Tibial artery (tissue), 4 donors: ENCODE data around the gene PTPN20.

Source experiments
- DNase-seq, 2 donors: peaks; one replicate each; pipeline ENCODE4 v3.0.0-alpha.2; 2019
- H3K27ac ChIP-seq, 2 donors: fragments of 200-600 bp; sonication (generic) in 1 of 2; 1 replicate in 1 of 2; 2 replicates in 1 of 2; pipeline ENCODE4 v1.5.1; 2018 to 2019; ENCODE audit warnings: mild to moderate bottlenecking in 1 of 2
- H3K27me3 ChIP-seq, 2 donors: fragments of 200-600 bp; sonication (generic) in 1 of 2; one replicate each; pipeline versions ENCODE4 v1.5.1 to v1.6.0; 2016 to 2019
- H3K36me3 ChIP-seq, 3 donors: fragments of 200-600 bp; sonication (generic) in 2 of 3; one replicate each; pipeline ENCODE4 v1.5.1; 2016 to 2019; ENCODE audit warnings: mild to moderate bottlenecking in 2 of 3
- H3K4me1 ChIP-seq, 4 donors: fragments of 200-600 bp; sonication (generic) in 2 of 4; 1 replicate in 3 of 4; 2 replicates in 1 of 4; pipeline ENCODE4 v1.5.1; 2016 to 2019
- H3K4me3 ChIP-seq, 2 donors: fragments of 200-600 bp; sonication (generic) in 1 of 2; 1 replicate in 1 of 2; 2 replicates in 1 of 2; pipeline ENCODE4 v1.5.1; 2018 to 2019; ENCODE audit warnings: mild to moderate bottlenecking in 2 of 2
- H3K9me3 ChIP-seq, 3 donors: fragments of 200-600 bp; sonication (generic) in 1 of 3; one replicate each; pipeline ENCODE4 v1.5.1; 2016 to 2019
- intact Hi-C: fragments of 100-400 bp; cut with DNase I; formaldehyde crosslinking; loops from one replicate; pipeline ENCODE4 v1.15.0; 2023; ENCODE audit warnings: low total_unique reads
- TF ChIP-seq, protein P1 (sequence below), 2 experiments: fragments of 200-600 bp in 1 of 2; fragments of 450-650 bp in 1 of 2; IDR thresholded peaks; one replicate each; pipeline ENCODE4 v1.5.1; 2017 to 2019; ENCODE audit warnings: antibody characterized with exemption in 2 of 2, mild to moderate bottlenecking in 1 of 2, moderate library complexity in 1 of 2

The PTPN20 gene

GRCh38 chr10:47044741-47045140, 133.5 kb downstream of the PTPN20 start:
- no peaks in the 10 kb centered on the region for H3K9me3 ChIP-seq
- no peaks in the 10 kb centered on the region for H3K27me3 ChIP-seq
- intact Hi-C loops: no loop called here
- DNase-seq: peak in 1 of 2 donors; percentile 68
- H3K36me3 ChIP-seq: no peaks in the 10 kb centered on the region
- no peak overlapping the region for H3K27ac ChIP-seq
- peaks cover 0 to 21% (median 17%) of the 10 kb centered on the region in 4 donors for H3K4me1 ChIP-seq
- H3K4me3 ChIP-seq: no peak overlapping the region
- TF ChIP-seq, protein P1, sequence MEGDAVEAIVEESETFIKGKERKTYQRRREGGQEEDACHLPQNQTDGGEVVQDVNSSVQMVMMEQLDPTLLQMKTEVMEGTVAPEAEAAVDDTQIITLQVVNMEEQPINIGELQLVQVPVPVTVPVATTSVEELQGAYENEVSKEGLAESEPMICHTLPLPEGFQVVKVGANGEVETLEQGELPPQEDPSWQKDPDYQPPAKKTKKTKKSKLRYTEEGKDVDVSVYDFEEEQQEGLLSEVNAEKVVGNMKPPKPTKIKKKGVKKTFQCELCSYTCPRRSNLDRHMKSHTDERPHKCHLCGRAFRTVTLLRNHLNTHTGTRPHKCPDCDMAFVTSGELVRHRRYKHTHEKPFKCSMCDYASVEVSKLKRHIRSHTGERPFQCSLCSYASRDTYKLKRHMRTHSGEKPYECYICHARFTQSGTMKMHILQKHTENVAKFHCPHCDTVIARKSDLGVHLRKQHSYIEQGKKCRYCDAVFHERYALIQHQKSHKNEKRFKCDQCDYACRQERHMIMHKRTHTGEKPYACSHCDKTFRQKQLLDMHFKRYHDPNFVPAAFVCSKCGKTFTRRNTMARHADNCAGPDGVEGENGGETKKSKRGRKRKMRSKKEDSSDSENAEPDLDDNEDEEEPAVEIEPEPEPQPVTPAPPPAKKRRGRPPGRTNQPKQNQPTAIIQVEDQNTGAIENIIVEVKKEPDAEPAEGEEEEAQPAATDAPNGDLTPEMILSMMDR (IDR thresholded peaks at IDR 0.05): no peak

GRCh38 chr10:47045331-47045861, 134.2 kb downstream of the PTPN20 start:
- no peak for DNase-seq
- Histone ChIP-seq H3K27me3 (no peaks in the 10 kb centered on the region), H3K4me1 (peaks cover 0 to 28% (median 21%) of the 10 kb centered on the region in 4 donors), H3K36me3 (no peaks in the 10 kb centered on the region), H3K4me3 (no peak overlapping the region), H3K27ac (no peak overlapping the region), H3K9me3 (no peaks in the 10 kb centered on the region)
- intact Hi-C loops: no loop called here
- TF ChIP-seq, protein P1 (IDR thresholded peaks at IDR 0.05): no peak

GRCh38 chr10:47046321-47047126, 135.3 kb downstream of the PTPN20 start:
- H3K36me3 ChIP-seq: no peaks in the 10 kb centered on the region
- H3K9me3 ChIP-seq: no peaks in the 10 kb centered on the region
- intact Hi-C loops: no loop called here
- H3K4me1 ChIP-seq: peaks cover 0 to 39% (median 30%) of the 10 kb centered on the region in 4 donors
- no peak overlapping the region for H3K4me3 ChIP-seq
- peak in 1 of 2 donors; percentile 57 for DNase-seq
- H3K27ac ChIP-seq: no peak overlapping the region
- no peaks in the 10 kb centered on the region for H3K27me3 ChIP-seq
- TF ChIP-seq, protein P1 (IDR thresholded peaks at IDR 0.05): no peak

DNA sequence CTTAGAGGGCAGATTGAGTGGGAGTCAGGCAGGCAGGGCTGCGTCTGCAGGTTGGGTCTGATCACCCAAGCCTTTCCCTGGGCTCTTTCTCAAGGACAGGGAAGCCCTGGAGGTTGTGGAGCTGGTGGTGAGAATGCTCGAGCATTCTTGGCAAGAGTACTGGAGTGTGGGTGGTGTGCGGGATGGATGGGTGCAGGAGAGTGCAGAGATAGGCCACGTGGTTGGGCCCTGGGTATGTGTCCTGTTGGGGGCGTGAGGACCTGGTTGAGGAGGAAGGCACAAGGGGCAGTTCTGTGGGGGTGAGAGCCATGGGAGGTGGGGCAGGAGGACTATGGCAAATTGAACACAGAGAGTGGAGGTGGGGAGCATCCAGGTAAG, 135.9 kb downstream of the PTPN20 start:
- Histone ChIP-seq H3K4me1 (peaks cover 0 to 39% (median 30%) of the 10 kb centered on the region in 4 donors), H3K9me3 (no peaks in the 10 kb centered on the region), H3K36me3 (no peaks in the 10 kb centered on the region), H3K4me3 (no peak overlapping the region), H3K27me3 (no peaks in the 10 kb centered on the region), H3K27ac (no peak overlapping the region)
- peak in 1 of 2 donors; percentile 54 for DNase-seq
- intact Hi-C loops: no loop called here
- TF ChIP-seq, protein P1 (IDR thresholded peaks at IDR 0.05): no peak

GRCh38 chr10:47047577-47048525, 136.6 kb downstream of the PTPN20 start:
- intact Hi-C loops: loop anchor here (1.0 kb wide), 1 partner anchor 263 kb away; no protein-coding TSS in a partner anchor
- H3K4me3 ChIP-seq: no peak overlapping the region
- H3K9me3 ChIP-seq: no peaks in the 10 kb centered on the region
- peak; percentile 77 to 89 for DNase-seq
- no peaks in the 10 kb centered on the region for H3K36me3 ChIP-seq
- H3K27ac ChIP-seq: peak overlapping the region; percentile 23 to 70
- TF ChIP-seq, protein P1 (IDR thresholded peaks at IDR 0.05): peak; percentile 87 to 90
- peaks cover 0 to 39% (median 30%) of the 10 kb centered on the region in 4 donors for H3K4me1 ChIP-seq
- H3K27me3 ChIP-seq: no peaks in the 10 kb centered on the region
